Kidney (tissue), 14 donors: ENCODE results near the gene THAP11. TPM values are rescaled to one million over a fixed set of nuclear protein-coding genes. Genes with fewer than 3 reads are reported as not detected.
"Not testable (repeated sequence)": the region's sequence is repeated elsewhere in the genome, so short reads cannot be mapped to it uniquely, and the experiment has no call there.

Experiments
- DNase-seq, 5 donors: peaks; one replicate each; pipeline ENCODE4 v3.0.0-alpha.2; 2013 to 2020
- FAIRE-seq: peaks from 2 replicates; lab custom pipeline; 2012; peaks lifted over from hg19 to GRCh38; lab: Jason Lieb, UNC
- H3K27ac ChIP-seq, 2 donors: one replicate each; pipeline ENCODE4 v1.7.0; 2013; ENCODE audit warnings: low read depth in 2 of 2, low read length in 2 of 2, inconsistent platforms in 1 of 2
- H3K27me3 ChIP-seq: one replicate; pipeline ENCODE4 v1.7.1; 2013; ENCODE audit warnings: low read length, inconsistent platforms; ENCODE audit not compliant: control insufficient read depth, insufficient read depth
- H3K36me3 ChIP-seq, 3 donors: one replicate each; pipeline versions ENCODE4 v1.7.0 to v1.7.1; 2013; ENCODE audit warnings: low read length in 3 of 3, control low read depth in 1 of 3, inconsistent platforms in 1 of 3; ENCODE audit not compliant: insufficient read depth in 3 of 3, control insufficient read depth in 2 of 3
- H3K4me1 ChIP-seq, 3 donors: one replicate each; pipeline versions ENCODE4 v1.7.0 to v1.7.1; 2013; ENCODE audit warnings: low read length in 3 of 3, inconsistent platforms in 1 of 3, low read depth in 1 of 3; ENCODE audit not compliant: control insufficient read depth in 2 of 3, insufficient read depth in 2 of 3
- H3K4me3 ChIP-seq, 3 donors: one replicate each; pipeline versions ENCODE4 v1.7.0 to v1.8.1; 2013; ENCODE audit warnings: low read length in 3 of 3, control low read depth in 1 of 3, inconsistent platforms in 1 of 3
- H3K9ac ChIP-seq, 3 donors: one replicate each; pipeline versions ENCODE4 v1.7.0 to v1.7.1; 2013; ENCODE audit warnings: low read length in 3 of 3, control low read depth in 1 of 3, inconsistent platforms in 1 of 3
- H3K9me3 ChIP-seq, 3 donors: one replicate each; pipeline versions ENCODE4 v1.7.0 to v1.7.1; 2013; ENCODE audit warnings: low read length in 3 of 3, control low read depth in 1 of 3, inconsistent platforms in 1 of 3; ENCODE audit not compliant: control insufficient read depth in 2 of 3, insufficient read depth in 1 of 3
- CTCF ChIP-seq: IDR thresholded peaks from 3 replicates; pipeline ENCODE4 v1.5.1; 2012; ENCODE audit warnings: mild to moderate bottlenecking, moderate library complexity, borderline replicate concordance; ENCODE audit not compliant: insufficient read depth; ENCODE audit errors: extremely low read depth
- intact Hi-C: fragments of 100-400 bp; cut with DNase I; formaldehyde crosslinking; loops from one replicate; pipeline ENCODE4 v1.11.1; 2022
- polyA plus RNA-seq: library from polyadenylated mRNA; stranded (reverse); fragments of 350-450 nt; fragmentation: Illumina TruSeq; extraction: RNeasy Lipid Tissue Mini Kit (QIAGEN cat#74804); gene quantifications from one replicate; pipeline ENCODE4 v1.2.3, GENCODE V29; 2014; ENCODE audit warnings: low read depth, low replicate concordance; ENCODE audit not compliant: insufficient read depth
- total RNA-seq: library from RNA; stranded (reverse); fragmentation: NEBNext Ultra II Directional; extraction: Animal tissue kit (Norgen Biotek cat#: 25700); gene quantifications from one replicate; pipeline ENCODE4 v1.2.1, GENCODE V29; 2021
- donor health status: control.
- donor health status: control.
- donor health status: control.
- donor health status: control.
- donor health status: control.
- donor health status: DM: yes; HTN: yes; CAD: no.
- donor health status: Normal renal cell carcinoma (clear cell type).

Gene THAP11
- total and polyA plus RNA-seq, 2 donors from 2014 or later = 21.4 to 27.0 TPM

GRCh38 chr16:67833415-67834241 lies 8.5 kb upstream of the THAP11 start:
- H3K4me3 ChIP-seq = peak overlapping the region; percentile 31 to 87 (median 57)
- DNase-seq (peak; percentile 94 to 97 (median 96)), FAIRE-seq (no peak)
- peaks cover 0 to 17% (median 10%) of the 10 kb centered on the region in 3 donors for H3K36me3 ChIP-seq
- peak overlapping the region; percentile 43 to 81 (median 47) for H3K9ac ChIP-seq
- intact Hi-C loops = no loop called here
- TF ChIP-seq CTCF = no peak
- H3K27ac ChIP-seq = no peak overlapping the region
- no peaks in the 10 kb centered on the region for H3K9me3 ChIP-seq
- H3K4me1 ChIP-seq = peaks cover 0 to 12% (median 3%) of the 10 kb centered on the region in 3 donors
- no peaks in the 10 kb centered on the region for H3K27me3 ChIP-seq

DNA sequence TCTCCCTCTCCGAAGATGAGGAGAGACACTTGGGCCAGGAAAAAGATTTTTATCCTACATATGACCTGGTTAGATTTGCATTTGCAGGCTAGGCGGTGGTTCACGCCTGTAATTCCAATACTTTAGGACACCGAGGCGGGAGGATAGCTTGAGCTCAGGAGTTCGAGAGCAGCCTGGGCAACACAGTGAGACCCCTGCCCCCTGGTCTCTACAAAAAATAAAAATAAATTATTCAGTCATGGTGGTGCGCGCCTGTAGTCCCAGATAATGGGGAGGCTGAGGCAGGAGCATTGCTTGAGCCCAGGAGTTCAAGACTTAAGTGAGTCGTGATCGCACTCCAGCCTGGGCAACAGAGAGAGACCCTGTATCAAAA lies 7.9 kb upstream of the THAP11 start:
- H3K36me3 ChIP-seq = peaks cover 0 to 17% (median 10%) of the 10 kb centered on the region in 3 donors
- intact Hi-C loops = no loop called here
- no peak for DNase-seq
- H3K27me3 ChIP-seq = no peaks in the 10 kb centered on the region
- H3K9ac ChIP-seq = peak overlapping the region in 2 of 3 donors; percentile 43 to 81
- no peak overlapping the region for H3K27ac ChIP-seq
- H3K4me1 ChIP-seq = peaks cover 0 to 12% (median 3%) of the 10 kb centered on the region in 3 donors
- peak overlapping the region; percentile 31 to 87 (median 57) for H3K4me3 ChIP-seq
- H3K9me3 ChIP-seq = no peaks in the 10 kb centered on the region
- no peak for FAIRE-seq
- no peak for TF ChIP-seq CTCF

GRCh38 chr16:67837190-67837589 lies 4.9 kb upstream of the THAP11 start:
- FAIRE-seq, intact Hi-C loops: not testable (repeated sequence)

GRCh38 chr16:67837811-67838210 lies 4.3 kb upstream of the THAP11 start:
- no peak overlapping the region for H3K27ac ChIP-seq
- no peak overlapping the region for H3K9ac ChIP-seq
- H3K27me3 ChIP-seq = no peaks in the 10 kb centered on the region
- intact Hi-C loops = no loop called here
- TF ChIP-seq CTCF = no peak
- FAIRE-seq (no peak), DNase-seq (no peak)
- peaks cover 3 to 12% (median 6%) of the 10 kb centered on the region in 3 donors for H3K4me1 ChIP-seq
- H3K4me3 ChIP-seq = no peak overlapping the region
- H3K9me3 ChIP-seq = no peaks in the 10 kb centered on the region
- H3K36me3 ChIP-seq = no peaks in the 10 kb centered on the region

More at GRCh38 chr16:67837190-67837589, 4.9 kb upstream of the THAP11 start:
- H3K9ac ChIP-seq, H3K4me3 ChIP-seq, H3K36me3 ChIP-seq, H3K27me3 ChIP-seq, H3K27ac ChIP-seq, H3K9me3 ChIP-seq, DNase-seq: not testable (repeated sequence)
- peaks cover 3 to 12% (median 6%) of the 10 kb centered on the region in 3 donors for H3K4me1 ChIP-seq
